NCI-H146 treated with DMSO at 0.1 percent for 48 hours (cell line): ENCODE measurements around the gene GRAMD4.
"Not testable (repeated sequence)": the region's sequence is repeated elsewhere in the genome, so short reads cannot be mapped to it uniquely, and the experiment has no call there.

Experiments
- DNase-seq: peaks from one replicate; lab custom pipeline; 2025; ENCODE audit not compliant: unreplicated experiment; lab: John Stamatoyannopoulos, UW

Gene GRAMD4

DNA sequence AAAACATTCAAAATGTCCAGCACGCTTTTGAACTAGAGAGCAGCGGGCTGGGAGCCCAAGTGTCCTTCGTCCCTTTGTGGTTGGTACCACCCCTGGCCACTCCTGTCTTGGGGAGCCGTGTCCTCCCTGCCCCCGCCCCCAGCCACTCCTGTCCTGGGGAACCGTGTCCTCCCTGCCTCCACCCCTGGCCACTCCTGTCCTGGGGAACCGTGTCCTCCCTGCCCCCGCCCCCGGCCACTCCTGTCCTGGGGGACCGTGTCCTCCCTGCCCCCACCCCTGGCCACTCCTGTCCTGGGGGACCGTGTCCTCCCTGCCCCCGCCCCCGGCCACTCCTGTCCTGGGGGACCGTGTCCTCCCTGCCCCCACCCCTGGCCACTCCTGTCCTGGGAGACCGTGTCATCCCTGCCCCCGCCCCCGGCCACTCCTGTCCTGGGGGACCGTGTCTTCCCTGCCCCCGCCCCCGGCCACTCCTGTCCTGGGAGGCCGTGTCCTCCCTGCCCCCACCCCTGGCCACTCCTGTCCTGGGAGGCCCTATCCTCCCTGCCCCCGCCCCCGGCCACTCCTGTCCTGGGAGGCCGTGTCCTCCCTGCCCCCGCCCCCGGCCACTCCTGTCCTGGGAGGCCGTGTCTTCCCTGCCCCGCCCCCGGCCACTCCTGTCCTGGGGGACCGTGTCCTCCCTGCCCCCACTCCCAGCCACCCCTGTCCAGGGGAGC lies 14.9 kb downstream of the GRAMD4 start:
- DNase-seq, result not testable (repeated sequence)

- DNase-seq, result no peak
Observed at GRCh38 chr22:46635756-46636155, 15.6 kb downstream of the GRAMD4 start.

DNA sequence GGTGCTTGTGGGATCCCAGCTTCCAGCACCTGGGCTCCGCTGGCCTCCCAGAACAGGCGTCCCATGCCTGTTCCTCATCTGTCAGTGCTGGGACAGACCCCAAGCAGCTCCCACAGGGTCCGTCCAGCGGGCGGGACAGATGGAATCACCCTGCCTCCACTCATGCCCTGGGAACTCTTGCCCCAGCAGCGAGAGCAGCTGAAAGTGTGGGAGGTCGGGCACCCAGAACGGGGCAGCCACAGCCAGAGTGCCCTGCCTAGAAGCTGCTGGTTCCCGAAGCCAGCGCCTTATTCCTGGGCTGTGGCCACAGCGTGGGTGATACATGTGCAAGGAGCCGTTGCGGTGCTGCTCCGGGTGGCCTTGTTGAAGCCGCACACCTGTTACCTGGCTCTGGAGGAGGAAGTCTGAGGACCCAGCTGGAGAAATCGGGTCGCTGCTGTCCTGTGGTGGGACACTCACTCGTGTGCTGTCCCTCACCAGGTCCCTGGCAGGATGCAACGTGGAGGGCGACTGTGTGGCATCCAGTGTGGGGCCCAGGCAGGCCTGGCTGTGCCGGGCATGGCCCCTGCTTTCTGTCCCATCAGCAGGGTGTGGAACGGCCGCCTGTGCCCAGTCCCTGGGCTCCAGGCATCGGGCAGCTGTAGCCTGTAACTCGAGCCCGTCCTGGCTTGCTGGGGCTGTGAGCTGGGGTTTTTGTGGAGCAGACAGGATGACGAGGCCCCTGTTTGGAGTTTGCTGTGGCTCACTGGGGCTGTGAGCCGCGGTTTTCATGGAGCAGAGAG lies 16.2 kb downstream of the GRAMD4 start:
- no peak for DNase-seq

DNA sequence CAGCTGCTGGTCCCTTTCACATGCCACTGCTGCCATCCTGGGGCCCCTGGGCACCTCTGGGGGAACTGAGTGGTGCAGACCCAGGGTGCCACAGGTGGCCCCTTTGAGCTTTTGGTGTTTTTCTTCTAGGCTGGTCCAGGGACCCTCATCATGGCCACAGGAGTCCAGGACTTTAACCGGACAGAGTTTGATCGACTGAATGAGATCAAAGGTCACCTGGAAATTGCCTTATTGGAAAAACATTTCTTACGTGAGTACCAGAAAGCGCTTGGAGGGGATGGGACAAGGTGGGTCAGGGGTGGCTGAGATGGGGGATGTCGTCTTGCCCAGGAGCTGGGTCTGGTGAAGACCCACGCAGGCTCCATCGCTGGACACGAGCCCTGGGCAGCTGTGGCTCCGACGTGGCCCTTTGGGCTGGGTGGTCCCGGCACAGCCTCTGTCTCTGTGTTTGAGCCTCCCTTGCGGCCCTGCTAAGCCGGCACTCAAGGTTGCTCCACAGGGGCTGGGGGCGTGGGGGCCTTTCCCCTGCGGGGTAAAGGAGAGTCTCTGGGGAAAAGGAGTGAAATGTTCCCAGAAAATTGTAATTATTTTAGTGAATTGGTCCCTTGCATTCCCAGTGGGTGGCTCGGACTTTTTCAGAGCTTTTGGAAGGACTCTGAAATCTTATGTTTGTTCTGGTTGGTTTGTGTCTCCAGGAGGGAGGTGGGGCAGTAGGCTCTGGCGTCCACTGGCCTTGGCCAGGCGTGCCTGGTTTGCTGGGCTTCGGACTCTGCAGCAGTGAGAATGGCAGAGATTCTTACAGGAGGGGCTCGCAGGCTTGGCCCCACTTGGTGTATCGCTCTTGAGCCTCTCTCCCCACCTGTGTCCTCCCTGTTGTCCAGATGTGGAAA lies 17.8 kb downstream of the GRAMD4 start:
- DNase-seq, result no peak

DNA sequence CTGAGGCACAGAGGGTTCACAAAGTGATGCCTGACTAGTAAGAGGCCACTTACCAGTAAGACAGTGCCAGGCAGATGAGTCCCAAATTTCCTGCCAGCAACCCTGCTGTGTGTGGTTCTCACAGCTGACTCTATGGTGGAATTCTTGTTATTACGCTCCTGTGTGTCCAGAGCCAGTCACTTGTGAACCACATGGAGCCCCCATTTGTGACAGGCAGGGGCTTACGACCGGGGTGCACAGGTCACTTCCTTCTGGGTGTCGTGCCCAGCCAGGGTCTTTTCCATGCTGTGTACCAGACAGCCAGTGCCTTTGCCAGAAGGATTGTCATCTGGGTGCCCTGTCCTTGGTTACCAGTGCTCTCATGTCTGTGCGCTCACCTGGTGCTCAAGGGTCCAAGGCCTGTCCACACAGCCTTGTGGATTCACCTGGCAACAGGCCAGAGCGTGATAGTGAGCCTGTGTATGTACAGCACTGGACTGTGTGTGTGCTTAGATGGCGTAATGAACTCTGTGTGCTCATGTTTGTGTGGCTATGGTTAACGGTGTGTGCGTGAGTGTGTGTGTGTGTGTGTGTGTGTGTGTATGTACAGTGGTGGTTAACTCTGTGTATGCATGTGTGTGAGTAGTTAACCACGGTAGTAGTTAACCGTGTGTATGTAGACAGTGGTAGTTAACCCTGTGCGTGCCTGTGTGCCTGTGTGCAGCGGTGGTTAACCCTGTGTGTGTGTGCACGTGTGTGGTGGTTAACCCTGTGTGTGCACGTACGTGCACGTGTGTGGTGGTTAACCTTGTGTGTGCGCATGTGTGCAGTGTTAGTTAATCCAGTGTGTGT lies 18.6 kb downstream of the GRAMD4 start:
- DNase-seq, result no peak

DNA sequence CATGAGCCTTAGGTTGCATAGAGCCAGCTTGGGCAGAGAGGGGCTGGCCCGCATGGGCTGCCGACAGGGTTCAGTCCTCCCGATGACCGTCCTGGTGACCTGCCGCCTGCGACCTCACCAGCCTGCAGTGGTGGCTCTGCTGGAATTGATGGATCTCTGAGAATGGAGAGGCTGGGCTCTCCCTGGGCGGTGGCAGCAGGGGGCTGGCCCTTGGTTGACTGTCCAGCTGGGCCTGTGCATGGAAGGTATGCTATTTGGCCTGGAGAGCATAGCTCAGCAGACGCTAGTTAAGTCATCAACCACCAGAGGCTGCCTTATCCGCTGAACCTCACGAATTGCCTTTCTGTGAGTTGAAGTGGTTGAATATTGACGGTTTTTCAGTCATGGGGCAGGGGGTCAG lies 19.7 kb downstream of the GRAMD4 start:
- no peak for DNase-seq

GRCh38 chr22:46640293-46641055 lies 20.3 kb downstream of the GRAMD4 start:
- no peak for DNase-seq

GRCh38 chr22:46641811-46642266 lies 21.7 kb downstream of the GRAMD4 start:
- DNase-seq, result no peak

DNA sequence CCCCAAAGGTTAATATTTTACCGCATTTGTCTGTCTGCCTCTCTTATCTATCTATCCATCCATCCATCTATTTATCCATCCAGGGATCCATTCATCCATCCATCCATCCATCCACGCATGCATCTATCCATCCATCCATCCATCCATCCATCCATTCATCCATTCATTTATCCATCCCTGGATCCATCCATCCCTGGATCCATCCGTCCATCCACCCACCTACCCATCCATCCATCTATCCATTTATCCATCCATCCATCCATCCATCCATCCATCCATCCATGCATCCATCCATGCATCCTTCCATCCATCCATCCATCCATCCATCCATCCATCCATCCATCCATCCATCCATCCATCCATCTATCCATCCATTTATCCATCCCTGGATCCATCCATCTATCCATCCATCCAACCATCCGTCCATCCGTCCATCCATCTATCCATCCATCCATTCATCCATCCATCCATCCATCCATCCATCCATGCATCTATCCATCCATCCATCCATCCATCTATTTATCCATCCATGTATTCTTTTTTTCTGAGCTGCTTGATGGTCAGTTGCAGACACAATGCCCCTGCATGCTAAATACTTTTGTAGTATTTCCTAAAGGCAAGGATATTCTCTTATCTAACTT lies 22.8 kb downstream of the GRAMD4 start:
- not testable (repeated sequence) for DNase-seq

DNA sequence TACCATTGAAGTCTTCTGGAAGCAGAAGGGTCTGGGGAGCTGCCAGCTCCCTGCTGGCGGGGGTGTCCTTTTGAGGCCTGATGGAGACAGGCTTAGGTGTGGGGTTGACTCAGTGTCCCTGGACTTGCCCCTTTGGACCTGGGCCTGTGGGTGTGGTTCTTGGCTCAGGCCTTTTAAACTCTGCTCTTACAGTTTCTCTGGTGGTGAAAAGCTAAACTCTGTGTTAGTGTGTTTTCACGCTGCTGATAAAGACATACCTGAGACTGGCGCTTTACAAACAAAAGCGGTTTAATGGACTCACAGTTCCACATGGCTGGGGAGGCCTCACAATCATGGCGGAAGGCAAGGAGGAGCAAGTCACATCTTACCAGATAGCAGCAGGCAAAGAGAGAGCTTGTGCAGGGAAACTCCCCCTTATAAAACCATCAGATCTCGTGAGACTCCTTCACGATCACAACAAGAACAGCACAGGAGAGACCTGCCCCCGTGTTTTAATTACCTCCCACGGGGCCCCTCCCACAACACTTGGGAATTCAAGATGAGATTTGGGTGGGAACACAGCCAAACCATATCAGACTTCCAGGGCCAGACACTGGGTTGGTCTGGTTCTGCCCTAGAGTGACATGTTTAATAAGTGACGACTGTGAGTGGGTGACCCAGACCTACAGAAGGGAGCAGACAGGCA lies 26.5 kb downstream of the GRAMD4 start:
- DNase-seq, result no peak

GRCh38 chr22:46648225-46648820 lies 28.1 kb downstream of the GRAMD4 start:
- not testable (repeated sequence) for DNase-seq

GRCh38 chr22:46649141-46650077 lies 29.2 kb downstream of the GRAMD4 start:
- DNase-seq, result no peak

DNA sequence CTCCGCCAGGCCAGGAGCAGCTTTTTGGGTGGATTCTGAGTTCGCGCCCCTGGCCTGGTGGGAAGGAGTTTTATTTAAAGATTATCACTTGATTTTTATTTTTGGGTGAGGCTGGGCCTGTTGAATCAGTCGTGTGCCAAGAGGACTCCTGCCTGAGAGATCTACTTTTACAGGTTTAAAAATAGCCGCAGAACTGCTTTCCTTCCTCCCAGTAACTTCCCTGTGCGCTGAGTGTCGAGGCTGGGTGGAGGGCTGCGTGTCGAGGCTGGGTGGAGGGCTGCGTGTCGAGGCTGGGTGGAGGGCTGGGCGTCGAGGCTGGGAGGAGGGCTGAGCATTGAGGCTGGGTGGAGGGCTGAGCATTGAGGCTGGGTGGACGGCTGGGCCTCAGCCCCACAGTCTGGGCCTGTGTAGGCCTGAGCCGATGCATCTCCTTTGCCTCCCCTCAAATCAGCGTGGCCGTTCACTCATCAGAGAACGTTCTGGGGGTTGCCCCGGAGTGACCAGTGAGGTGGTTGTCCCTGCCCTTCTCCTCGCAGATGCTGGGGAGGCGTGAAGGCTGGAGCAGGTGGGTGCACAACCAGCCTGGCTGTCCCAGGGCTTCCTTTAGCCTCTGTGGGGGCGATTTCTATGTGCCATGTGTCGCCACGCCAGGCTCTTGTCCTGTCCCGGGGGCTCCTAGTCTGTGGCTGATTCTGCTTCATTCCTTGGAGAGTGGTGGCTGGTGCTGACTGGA lies 30.1 kb downstream of the GRAMD4 start:
- DNase-seq, result no peak

- no peak for DNase-seq
Observed at GRCh38 chr22:46651316-46651715, 31.1 kb downstream of the GRAMD4 start.

DNA sequence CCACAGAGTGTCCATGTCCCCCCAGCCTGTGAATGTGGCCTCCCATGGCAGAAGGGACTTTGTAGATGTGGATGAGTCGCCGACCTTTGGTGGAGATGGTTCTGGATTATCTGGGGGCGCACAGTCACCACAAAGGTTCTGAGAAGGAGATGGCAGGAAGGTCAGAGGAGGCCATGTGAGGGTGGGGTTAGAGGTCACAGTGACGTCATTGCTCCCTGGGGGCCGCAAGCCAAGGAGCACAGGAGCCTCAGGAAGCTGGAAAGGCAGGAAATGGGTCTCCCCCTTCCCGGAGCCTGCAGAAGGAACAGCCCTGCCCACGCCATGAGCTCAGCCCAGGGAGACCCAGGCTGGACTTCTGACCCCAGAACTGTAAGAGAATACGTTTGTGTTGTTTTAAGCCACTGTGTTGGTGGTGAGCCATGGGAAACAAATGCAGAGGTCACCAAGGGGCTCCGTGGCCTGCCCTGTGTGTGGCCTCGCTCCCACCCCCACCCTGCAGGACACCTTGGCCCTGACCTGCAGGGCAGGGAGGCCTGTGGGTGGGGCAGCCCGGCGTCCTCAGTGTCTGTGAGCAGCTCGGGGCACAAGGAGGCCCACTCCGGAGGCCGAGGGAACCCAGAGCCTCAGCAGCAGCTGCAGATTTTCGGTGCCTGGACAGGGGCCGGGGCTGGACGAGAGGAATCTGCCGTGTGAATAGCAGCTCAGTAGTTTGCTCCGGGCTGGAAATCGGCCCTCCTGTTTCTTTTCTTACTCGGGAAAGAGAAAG lies 32.1 kb downstream of the GRAMD4 start:
- DNase-seq, result no peak

DNA sequence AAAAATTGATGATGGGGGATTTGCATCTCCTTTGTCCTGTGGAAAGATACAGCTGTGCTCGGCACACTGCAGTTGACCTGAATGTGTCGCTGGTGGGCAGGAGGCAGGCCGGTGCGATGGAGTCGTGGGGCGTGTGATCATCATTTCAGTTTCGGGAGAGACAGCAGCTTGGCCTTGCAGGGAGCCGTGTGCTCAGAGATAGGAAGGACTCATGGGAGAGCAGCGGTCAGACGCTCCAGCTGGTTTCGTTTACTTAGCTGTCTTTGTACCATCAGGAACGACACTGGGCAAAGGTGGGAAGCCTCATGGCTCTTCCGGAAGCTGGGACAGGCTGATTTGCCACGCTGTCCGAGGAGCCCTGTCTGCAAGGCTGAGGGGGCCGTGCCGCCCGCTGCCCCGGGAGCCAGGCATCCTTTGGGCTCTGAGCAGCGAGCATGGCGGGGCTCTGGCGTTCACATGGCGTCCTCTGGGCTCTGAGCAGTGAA lies 32.7 kb downstream of the GRAMD4 start:
- peak; percentile 75 for DNase-seq
